Loucy (cell line): ENCODE data around the gene CLEC2A.

Source experiments
- H2AFZ ChIP-seq: fragments of 200-600 bp; sonication (generic); 2 replicates; pipeline ENCODE4 v1.6.0; 2016; ENCODE audit warnings: antibody characterized with exemption, mild to moderate bottlenecking, low read length, moderate library complexity
- H3F3A ChIP-seq: fragments of 200-600 bp; 2 replicates; pipeline ENCODE4 v1.6.0; 2016; ENCODE audit warnings: antibody characterized with exemption, low read depth, mild to moderate bottlenecking
- H3K27me3 ChIP-seq: fragments of 200-600 bp; sonication (generic); 2 replicates; pipeline ENCODE4 v1.6.1; 2014; ENCODE audit warnings: low read length, mild to moderate bottlenecking; ENCODE audit not compliant: insufficient read depth, poor library complexity, severe bottlenecking
- H3K36me3 ChIP-seq: fragments of 200-600 bp; sonication (generic); 2 replicates; pipeline ENCODE4 v1.6.1; 2016; ENCODE audit warnings: low read length; ENCODE audit not compliant: insufficient read depth
- H3K4me1 ChIP-seq: fragments of 200-600 bp; sonication (generic); 2 replicates; pipeline ENCODE4 v1.5.1; 2014; ENCODE audit warnings: low read length, mild to moderate bottlenecking; ENCODE audit not compliant: insufficient read depth, poor library complexity, severe bottlenecking
- H3K4me2 ChIP-seq: fragments of 200-600 bp; sonication (generic); 2 replicates; pipeline ENCODE4 v1.6.0; 2014; ENCODE audit warnings: antibody characterized with exemption, low read length, low read depth, mild to moderate bottlenecking; ENCODE audit not compliant: poor library complexity, severe bottlenecking
- H3K4me3 ChIP-seq: fragments of 200-600 bp; sonication (generic); 2 replicates; pipeline ENCODE4 v1.5.1; 2014; ENCODE audit warnings: low read length, mild to moderate bottlenecking, mixed read lengths; ENCODE audit not compliant: poor library complexity, severe bottlenecking
- H3K79me2 ChIP-seq: fragments of 200-600 bp; sonication (generic); 2 replicates; pipeline ENCODE4 v1.6.1; 2014; ENCODE audit warnings: low read length; ENCODE audit not compliant: insufficient read depth
- H3K9ac ChIP-seq: fragments of 200-600 bp; sonication (generic); 2 replicates; pipeline ENCODE4 v1.6.0; 2014; ENCODE audit warnings: mild to moderate bottlenecking, low read depth, low read length, moderate library complexity; ENCODE audit not compliant: poor library complexity, severe bottlenecking
- H3K9me2 ChIP-seq: fragments of 200-600 bp; sonication (generic); replicated peaks from 2 replicates; pipeline ENCODE4 v1.6.1; 2016; ENCODE audit warnings: low read depth, low read length, mixed read lengths
- H3K9me3 ChIP-seq: fragments of 200-600 bp; sonication (generic); 2 replicates; pipeline ENCODE4 v1.6.1; 2014; ENCODE audit warnings: mild to moderate bottlenecking, antibody characterized with exemption, low read length, low read depth; ENCODE audit not compliant: insufficient read depth
- H4K20me1 ChIP-seq: fragments of 200-600 bp; sonication (generic); 2 replicates; pipeline ENCODE4 v1.6.0; 2014; ENCODE audit warnings: antibody characterized with exemption, low read length, mild to moderate bottlenecking; ENCODE audit not compliant: insufficient read depth, poor library complexity, severe bottlenecking
- CTCF ChIP-seq: fragments of 200-600 bp; sonication (generic); conservative IDR thresholded peaks from 2 replicates; pipeline ENCODE4 v1.5.1; 2014; ENCODE audit warnings: mild to moderate bottlenecking, antibody characterized with exemption, low read length
- EZH2phosphoT487 ChIP-seq: fragments of 200-600 bp; IDR thresholded peaks from 2 replicates; pipeline ENCODE4 v1.6.1; 2018; ENCODE audit warnings: antibody characterized with exemption, mild to moderate bottlenecking, moderate library complexity, borderline replicate concordance

CLEC2A gene

GRCh38 chr12:9867531-9867930 is 64.6 kb downstream of the CLEC2A start:
- H4K20me1 ChIP-seq, result no peaks in the 10 kb centered on the region
- H3K27me3 ChIP-seq, result no peaks in the 10 kb centered on the region
- H3K9me2 ChIP-seq, result no peaks in the 10 kb centered on the region
- H3K4me1 ChIP-seq, result peaks cover 24% of the 10 kb centered on the region
- peaks cover 7% of the 10 kb centered on the region; the same call in 1 of the 2 replicates for H3F3A ChIP-seq
- peak overlapping the region; percentile 82 for H3K4me3 ChIP-seq
- H3K36me3 ChIP-seq, result no peaks in the 10 kb centered on the region
- peak overlapping the region; percentile 93 for H3K9ac ChIP-seq
- H3K79me2 ChIP-seq, result peaks cover 99% of the 10 kb centered on the region
- no peak for TF ChIP-seq CTCF
- TF ChIP-seq EZH2phosphoT487, result no peak
- H3K9me3 ChIP-seq, result peaks cover 4% of the 10 kb centered on the region; the same call in 1 of the 2 replicates
- H2AFZ ChIP-seq, result no peak overlapping the region
- peak overlapping the region; percentile 97 for H3K4me2 ChIP-seq

- H3K4me1 ChIP-seq, result peaks cover 18% of the 10 kb centered on the region
- H3K9me3 ChIP-seq, result peaks cover 4% of the 10 kb centered on the region; the same call in 1 of the 2 replicates
- H3F3A ChIP-seq, result peaks cover 7% of the 10 kb centered on the region; the same call in 1 of the 2 replicates
- H3K4me2 ChIP-seq, result peak overlapping the region; percentile 97
- H3K9me2 ChIP-seq, result no peaks in the 10 kb centered on the region
- H3K9ac ChIP-seq, result peak overlapping the region; percentile 93
- H3K27me3 ChIP-seq, result no peaks in the 10 kb centered on the region
- H3K4me3 ChIP-seq, result peak overlapping the region; percentile 82
- peaks cover 99% of the 10 kb centered on the region for H3K79me2 ChIP-seq
- H4K20me1 ChIP-seq, result no peaks in the 10 kb centered on the region
- TF ChIP-seq CTCF (no peak), EZH2phosphoT487 (no peak)
- no peaks in the 10 kb centered on the region for H3K36me3 ChIP-seq
- no peak overlapping the region for H2AFZ ChIP-seq
Observed at GRCh38 chr12:9866860-9867269, 65.3 kb downstream of the CLEC2A start.

- no peak overlapping the region for H2AFZ ChIP-seq
- peaks cover 4% of the 10 kb centered on the region; the same call in 1 of the 2 replicates for H3K9me3 ChIP-seq
- peaks cover 100% of the 10 kb centered on the region for H3K79me2 ChIP-seq
- H3K9ac ChIP-seq, result peak overlapping the region; percentile 93
- H3F3A ChIP-seq, result peaks cover 7% of the 10 kb centered on the region; the same call in 1 of the 2 replicates
- no peak for TF ChIP-seq EZH2phosphoT487
- no peak for TF ChIP-seq CTCF
- no peaks in the 10 kb centered on the region for H3K9me2 ChIP-seq
- peak overlapping the region; percentile 82 for H3K4me3 ChIP-seq
- no peaks in the 10 kb centered on the region for H3K36me3 ChIP-seq
- no peaks in the 10 kb centered on the region for H4K20me1 ChIP-seq
- H3K4me1 ChIP-seq, result peaks cover 6% of the 10 kb centered on the region
- no peaks in the 10 kb centered on the region for H3K27me3 ChIP-seq
- H3K4me2 ChIP-seq, result peak overlapping the region; percentile 97
Observed at GRCh38 chr12:9864913-9865675, 67.1 kb downstream of the CLEC2A start.
